HuH-7.5 (cell line): ENCODE data around the gene UGT2A2.
"Not testable (repeated sequence)": the region's sequence is repeated elsewhere in the genome, so short reads cannot be mapped to it uniquely, and the experiment has no call there.

Source experiments
- DNase-seq: peaks from one replicate; pipeline ENCODE4 v3.0.0; 2011; ENCODE audit warnings: low spot score

Gene UGT2A2

DNA sequence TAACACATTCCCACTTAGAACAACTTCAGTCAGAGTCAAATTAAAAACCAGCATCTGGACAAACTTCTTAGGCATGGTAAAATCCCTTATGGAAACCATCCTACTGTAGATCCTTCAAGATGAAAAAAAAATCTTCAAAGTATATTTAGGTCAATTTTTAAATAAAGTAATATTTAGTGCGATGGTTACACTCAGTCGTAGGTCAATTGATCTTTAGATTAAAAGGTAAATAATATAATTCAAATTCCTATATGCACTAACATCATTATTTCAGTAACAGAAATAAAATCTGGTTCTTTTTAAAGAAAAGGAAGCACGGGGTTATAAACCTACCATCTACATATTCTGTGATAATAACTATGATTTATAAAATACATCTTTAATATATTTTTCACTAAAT lies at the start of gene UGT2A2:
UGT2A2 (minus strand) TSS at position 101 of the 400 bp plus-strand sequence; CDS start at position 99, 2 bp downstream.
- DNase-seq = no peak

DNA sequence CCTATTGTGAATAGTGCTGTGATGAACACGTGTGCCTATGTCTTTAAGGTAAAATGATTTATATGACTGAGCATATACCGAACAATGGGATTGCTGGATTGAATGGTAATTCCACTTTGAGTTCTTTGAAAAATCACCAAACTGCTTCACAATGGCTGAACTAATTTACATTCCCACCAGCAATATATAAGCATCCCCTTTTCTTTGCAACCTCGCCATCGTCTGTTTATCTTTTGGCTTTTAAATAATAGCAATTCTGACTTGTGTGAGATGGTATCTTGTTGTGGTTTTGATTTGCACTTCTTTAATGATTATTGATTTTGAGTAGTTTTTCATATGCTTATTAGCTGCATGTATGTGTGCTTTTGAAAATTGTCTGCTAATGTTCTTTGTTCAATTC lies 45.4 kb upstream of the UGT2A2 start:
- DNase-seq = no peak

DNA sequence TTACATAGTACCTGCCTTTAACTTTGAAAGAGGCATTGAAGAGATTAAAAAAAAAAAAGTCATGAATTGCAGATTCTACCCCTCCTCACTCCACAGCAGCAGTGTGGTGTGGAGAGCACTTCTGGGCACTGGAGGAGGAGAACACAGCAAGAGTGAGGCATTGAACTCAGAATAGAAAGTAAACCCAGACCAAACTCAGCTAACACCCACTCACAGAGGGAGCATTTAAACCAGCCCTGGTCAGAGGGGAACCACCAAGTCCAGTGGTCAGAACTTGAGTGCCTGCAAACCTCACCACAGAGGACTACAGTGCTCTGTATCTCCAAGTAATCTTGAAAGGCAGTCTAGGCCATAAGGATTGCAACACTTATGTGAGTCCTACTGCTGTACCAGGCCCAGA lies 29.2 kb upstream of the UGT2A2 start:
- no peak for DNase-seq

DNA sequence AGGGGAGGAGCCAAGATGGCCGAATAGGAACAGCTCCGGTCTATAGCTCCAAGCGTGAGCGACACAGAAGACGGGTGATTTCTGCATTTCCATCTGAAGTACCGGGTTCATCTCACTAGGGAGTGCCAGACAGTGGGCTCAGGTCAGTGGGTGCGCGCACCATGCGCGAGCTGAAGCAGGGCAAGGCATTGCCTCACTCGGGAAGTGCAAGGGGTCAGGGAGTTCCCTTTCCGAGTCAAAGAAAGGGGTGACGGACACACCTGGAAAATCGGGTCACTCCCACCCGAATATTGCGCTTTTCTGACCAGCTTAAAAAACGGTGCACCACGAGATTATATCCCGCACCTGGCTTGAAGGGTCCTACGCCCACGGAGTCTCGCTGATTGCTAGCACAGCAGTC lies 24.6 kb upstream of the UGT2A2 start:
- DNase-seq = not testable (repeated sequence)

DNA sequence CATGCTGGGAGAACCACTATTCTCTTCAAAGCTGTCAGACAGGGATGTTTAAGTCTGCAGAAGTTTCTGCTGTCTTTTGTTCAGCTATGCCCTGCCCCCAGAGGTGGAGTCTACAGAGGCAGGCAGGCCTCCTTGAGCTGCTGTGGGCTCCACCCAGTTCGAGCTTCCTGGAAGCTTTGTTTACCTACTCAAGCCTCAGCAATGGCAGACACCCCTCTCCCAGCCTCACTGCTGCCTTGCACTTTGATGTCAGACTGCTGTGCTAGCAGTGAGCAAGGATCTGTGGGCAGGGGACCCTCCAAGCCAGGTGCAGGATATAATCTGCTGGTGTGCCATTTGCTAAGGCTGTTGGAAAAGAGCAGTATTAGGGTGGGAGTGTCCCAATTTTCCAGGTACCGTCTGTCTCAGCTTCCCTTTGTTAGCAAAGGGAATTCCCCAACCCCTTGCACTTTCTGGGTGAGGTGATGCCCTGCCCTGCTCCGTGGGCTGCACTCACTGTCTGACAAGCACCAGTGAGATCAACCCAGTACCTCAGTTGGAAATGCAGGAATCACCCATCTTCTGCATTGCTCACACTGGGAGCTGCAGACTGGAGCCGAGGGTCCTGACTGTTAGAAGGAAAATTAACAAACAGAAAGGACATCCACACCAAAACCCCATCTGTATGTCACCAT lies 21.8 kb upstream of the UGT2A2 start:
- not testable (repeated sequence) for DNase-seq

DNA sequence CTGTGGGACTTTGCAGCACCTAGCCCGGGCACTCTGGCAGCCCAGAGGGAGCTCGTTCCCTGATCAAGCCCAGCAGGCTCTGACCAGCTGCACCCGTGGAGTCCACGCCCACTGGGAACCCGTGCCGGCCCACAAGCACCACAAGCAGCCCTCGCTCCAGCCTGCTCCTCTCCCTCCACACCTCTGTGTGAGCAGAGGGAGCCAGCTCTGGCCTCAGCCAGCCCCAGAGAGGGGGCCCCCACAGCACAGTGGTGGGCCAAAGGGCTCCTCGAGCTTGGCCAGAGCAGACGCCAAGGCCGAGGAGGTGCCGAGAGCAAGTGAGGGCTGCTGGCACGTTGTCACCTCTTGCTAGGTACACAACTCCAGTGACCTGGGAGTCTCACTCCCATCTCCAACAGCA lies 18.7 kb upstream of the UGT2A2 start:
- no peak for DNase-seq

DNA sequence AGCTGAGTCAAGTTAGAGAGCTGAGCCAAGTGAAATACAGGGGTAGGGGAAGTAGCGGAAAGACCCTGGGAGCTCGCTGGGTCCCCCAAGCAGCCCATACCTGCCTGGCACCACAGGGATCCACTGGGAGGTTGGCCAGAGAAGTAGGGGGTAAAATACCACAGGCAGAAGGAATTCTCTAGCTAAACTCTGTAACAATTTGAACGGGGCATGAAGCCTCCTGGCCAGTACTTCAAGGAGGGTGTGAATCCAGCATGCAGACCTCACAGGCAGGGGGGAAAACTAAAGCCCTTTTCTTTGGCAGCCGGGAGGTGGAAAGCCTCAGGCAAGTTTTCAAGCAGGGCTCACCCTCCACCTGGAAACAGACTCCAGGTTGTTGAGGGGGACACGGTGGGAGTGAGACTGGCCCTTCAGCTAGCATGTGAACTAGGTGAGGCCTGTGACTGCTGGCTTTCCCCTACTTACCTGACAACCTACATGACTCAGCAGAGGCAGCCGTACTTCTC lies 17.3 kb upstream of the UGT2A2 start:
- no peak for DNase-seq

DNA sequence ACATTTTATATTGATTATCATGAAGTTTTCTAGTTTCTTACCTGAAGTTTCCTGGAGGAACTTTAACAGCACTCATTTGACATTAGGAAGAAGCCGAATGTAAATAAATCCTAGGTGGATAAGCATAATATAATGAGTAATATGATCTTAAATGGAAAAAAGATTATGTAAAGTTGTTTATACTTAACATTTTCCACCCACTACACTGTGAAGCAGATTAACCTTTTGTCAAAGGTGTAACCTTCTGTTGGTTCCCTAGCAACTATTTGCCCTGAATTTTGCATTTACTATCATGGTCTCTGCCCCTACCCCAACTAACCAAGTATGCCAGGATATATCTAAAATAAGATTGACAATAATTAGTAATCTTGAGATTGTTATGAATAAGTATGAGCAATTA lies 13.7 kb upstream of the UGT2A2 start, which contains the start of gene UGT2A1:
UGT2A1 (minus strand) TSS at position 101 of the 400 bp plus-strand sequence. CDS start 5,603 bp downstream, outside the sequence.
- no peak for DNase-seq

DNA sequence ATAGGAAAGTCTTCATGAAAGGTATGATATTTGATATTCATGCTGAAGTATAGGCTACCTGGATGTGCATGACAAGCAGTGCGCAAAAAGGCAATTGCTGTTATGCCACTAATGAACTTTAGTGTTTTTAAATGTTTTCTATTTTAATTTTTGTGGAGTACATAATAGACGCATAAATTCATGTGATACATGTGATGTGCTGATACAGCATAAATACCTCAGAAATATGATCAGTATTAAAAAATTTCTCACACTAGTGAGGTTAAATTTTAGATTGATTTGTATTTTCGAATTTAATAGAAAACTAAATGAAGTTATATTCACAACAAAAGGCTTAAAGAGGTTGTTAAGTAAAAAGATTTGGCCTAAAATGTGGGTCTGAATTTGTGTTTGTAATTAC lies 11.4 kb upstream of the UGT2A2 start:
- DNase-seq = no peak

DNA sequence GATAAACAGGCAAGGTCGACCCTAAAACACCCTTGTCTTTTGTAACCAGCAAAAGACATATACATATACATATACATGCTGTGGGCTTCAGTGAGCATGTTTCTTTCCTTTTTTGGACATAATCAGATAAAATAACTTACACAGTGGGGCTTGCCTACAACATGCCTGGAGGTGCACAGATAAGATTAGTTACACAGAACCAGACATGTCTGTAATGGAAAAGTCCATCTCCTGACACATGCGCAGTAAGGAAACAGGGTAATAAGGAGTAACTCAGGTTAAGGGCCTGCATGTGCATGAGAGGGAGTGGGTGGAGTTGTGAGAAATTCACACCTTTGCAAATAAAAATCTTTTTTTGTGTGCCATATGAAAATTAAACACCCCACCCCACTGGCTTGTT lies 10.2 kb upstream of the UGT2A2 start:
- DNase-seq = no peak

DNA sequence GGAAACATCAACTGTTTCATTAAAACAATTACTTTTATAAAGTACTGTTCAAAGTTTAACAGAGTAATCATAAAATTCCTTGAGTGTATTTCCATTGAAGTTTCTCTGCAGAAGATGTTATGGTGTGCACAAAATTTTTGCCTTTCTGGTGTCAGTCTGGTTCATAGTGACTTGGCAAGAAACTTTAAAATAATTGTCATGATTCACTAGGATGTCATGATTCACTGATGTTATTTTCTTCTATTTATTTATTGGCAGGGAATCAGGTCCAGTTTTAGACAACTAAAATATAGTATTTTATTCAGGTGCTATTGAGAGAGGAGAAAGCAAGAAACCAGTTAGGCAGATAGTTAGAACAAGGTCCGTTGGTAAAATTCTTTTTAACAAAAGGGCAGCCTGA lies 9.8 kb upstream of the UGT2A2 start:
- DNase-seq = no peak

DNA sequence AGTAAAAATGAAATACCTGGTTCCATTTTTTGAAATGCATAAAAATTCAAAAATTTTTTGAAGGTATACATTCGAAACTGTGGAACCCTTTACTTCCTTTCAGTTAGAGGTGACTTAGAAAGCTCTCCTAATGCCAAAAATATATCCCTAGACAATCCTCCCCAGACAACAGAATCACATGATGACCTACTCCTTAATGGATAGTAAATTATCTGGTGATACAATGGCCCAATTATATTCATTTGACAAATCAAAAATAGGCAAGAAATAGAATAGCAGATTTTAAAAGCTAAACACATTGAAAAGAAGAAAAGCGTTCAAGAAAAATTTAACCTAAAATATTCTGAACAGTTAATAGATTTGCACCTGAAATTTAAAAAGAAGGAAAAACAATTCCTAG lies 3.5 kb upstream of the UGT2A2 start:
- no peak for DNase-seq

DNA sequence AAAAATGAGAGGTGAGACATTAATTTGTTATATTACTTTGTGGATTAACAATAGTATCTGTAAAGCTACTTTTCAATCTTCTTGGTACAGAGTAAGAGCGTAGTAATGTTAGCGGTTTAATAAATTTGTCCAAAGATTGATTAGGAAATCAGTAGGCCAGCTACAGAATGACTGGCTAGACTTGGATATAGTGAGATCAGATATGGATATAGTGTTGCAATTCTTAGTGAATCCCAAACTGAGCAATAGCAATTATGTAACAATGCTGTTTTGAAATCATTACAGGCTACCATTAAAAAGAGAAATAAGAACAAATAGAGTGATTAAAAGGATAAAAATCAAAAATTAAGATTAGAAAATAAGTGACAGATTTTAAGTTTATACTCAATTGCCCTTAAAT lies 847 bp upstream of the UGT2A2 start:
- DNase-seq = no peak

DNA sequence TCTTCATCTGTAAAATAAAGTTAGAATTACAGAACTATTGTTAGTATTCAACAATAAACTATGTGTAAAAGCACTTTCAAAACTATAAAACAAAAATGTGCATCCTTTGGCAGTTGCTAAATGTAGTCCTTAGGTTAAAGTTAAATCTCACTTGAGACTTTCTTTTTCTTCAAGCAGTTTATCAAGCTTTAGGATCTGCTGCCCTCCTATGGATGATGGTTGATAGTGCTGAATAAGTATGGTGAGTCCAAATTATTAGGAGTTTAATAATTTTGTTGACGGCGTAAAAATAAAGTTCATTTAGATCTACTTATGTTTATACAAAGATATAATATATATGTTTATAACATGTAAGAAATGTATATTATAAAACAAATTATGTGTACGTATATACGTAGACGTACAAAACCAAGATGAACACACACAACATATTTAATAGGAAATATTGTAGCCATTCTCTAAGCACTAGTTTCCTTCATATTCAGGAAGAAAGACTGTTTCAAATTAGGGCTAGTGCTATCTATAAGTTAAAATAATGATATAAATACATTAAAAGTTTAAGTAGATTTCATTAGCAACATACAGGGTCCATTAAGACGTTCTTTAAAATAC lies 22.3 kb downstream of the UGT2A2 start:
- no peak for DNase-seq

DNA sequence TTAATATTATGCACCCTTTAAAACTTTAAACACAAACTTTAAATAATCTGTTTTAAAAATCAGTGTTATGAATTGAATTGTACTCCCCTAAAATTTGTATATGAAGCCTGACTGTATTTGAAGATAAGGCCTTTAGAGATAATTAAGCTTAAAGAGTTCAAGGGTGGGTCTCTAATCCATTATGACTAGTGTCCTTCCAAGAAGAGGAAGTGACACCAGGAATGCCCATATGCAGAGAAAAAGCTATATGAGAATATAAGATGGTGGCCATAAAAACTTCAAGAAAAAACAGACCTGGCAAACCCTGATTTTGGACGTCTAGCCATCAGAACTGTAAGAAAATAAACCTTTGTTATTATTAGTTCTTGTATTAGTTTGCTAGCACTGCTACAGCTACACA lies 29.0 kb downstream of the UGT2A2 start:
- DNase-seq = no peak

DNA sequence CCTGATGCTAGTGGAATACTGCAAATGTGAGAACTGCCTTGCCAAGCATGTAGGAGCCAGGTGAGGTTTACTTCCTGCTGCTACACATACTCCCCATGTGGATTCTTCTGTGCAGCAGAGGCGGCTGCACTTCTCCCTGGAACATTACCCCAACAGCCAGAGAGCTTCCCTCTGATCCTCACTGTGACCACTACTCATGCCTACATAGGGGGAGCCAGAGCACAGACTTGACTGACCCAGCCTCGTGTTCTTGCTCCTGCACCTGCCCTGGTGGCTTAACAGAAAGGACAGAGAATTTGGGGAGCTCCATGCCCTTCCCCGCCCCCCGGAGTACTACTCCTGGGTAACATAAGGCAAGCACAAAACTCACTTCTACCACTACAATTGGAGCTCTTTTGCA lies 38.4 kb downstream of the UGT2A2 start:
- no peak for DNase-seq

DNA sequence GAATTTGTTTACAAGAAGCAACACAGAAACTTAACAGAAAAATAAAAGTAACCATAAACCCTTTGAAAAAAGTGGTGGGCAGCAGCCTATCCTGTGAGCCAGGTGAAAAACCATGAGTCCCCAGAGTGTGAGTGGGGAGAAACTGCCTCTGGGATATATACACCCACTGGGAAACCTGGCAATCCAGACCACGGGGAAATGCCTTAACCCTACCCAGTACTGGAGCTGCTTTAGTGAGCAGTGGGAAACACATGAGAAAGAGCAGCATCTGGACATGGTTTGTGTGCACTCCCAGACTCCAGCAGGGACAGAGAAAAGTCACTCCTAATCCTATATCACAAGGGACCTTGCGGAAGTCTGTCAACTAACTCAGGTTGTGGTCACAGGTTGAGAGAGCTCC lies 39.4 kb downstream of the UGT2A2 start:
- DNase-seq = no peak

DNA sequence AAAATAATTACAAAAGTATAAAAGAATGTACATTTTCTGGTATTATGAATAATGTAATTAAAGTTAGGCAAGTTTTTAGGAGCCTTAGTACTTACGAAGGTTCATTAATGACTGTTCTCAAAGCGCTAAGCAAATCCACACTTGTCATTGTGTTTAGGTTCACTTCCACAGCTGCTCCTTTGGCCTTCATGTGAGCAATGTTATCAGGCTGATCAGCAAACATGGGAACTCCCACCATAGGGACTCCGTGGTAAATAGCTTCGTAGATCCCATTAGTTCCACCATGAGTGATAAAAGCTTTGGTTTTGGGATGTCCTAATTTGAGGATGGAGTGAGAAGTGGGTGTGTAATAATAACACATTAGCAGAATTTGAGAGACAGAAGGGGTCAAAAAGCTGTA lies 45.1 kb downstream of the UGT2A2 start:
- DNase-seq = no peak

DNA sequence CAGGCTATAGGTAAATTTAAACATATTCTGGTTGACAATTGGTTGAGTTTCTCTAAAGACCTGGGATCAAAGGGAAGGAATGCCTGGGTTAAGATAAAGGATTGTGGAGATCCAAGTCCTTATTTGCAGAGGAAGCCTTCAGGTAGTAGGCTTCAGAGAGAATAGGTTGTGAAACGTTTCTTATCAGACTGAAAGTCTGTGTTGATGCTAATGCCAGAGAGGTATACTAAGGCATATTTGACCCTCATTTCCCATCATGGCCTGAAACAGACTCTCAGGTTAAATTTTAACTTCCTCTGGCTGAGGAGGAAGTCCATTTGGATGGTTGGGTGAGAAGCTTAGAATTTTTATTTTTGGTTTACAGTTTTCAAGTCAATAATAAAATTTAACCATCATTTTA lies 48.1 kb downstream of the UGT2A2 start:
- DNase-seq = no peak

DNA sequence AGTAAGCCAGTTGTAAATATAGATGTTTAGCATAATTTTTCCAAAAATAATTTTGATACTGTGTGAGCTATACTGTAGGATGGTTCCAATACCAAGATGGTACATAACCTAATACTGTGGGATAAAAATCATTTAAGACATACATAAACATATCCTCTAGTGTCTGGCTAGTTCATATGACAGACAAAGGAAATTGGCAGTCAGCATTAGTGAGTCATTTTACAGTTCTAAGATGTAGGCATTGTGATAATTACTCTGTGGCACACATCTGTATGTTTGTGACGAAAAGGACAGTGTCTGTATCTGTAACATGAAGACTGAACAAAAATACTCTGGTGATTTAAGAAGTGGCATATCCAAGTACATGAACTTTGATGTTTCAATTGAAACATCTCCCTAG lies 49.6 kb downstream of the UGT2A2 start:
- DNase-seq = no peak

DNA sequence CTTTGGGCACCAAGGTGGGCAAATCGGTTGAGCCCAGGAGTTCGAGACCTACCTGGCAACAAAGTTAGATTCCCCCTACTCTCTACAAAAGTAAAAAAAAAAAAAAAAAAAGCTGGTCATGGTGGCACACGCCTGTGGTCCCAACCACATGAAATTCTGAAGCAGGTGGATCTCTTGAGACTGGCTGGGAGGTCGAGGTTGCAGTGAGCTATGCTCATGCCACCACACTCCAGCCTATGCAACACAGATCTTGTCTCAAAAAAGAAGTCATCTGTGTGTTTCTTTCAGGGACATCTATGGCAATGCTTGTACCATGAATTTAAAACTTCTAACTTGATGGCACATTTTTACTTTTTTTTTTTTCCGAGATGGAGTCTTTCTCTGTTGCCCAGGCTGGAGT lies 55.3 kb downstream of the UGT2A2 start:
- DNase-seq = no peak

DNA sequence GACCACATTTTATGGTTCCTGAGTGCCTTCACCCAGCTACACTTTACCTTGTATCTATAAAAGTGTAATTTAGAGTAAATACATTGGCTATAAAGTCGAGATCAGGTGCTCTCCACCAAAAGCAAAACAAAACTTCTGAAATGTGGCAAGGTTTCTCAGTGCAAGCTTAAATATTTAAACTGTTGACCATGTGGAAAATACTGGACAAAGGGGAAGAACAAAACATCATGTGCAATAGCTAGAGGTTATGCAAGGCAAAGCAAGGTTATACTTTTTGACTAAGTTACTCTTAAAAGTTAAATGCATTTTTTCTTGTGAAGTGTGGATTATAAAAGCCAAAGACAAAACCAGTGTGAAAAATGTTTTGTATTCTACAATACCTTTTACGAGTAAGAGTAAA lies 55.9 kb downstream of the UGT2A2 start:
- DNase-seq = no peak

DNA sequence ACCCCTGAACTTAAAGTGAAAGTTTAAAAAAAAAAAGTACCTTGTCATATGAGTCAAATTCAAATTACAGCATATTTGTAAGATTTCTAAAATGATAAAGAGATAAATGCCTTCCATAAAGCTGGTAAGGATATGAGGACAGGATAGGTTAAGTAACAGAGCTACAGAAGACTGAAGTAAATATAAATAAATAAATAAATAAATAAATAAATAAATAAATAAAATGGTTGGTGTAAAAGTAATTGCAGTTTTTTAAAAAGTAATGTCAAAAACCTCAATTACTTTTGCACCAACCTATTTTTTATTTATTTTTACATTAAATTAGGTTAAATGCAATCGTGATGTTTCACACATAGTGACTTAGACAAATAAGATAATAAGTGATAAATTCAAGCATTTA lies 62.2 kb downstream of the UGT2A2 start:
- DNase-seq = no peak
